ENCODE measurements around the gene SNX4. TPM values are rescaled to one million over a fixed set of nuclear protein-coding genes. Genes with fewer than 3 reads are reported as not detected.
"Not testable (repeated sequence)": the region's sequence is repeated elsewhere in the genome, so short reads cannot be mapped to it uniquely, and the experiment has no call there.

The SNX4 gene
- polyA plus RNA-seq, 1 donor from 2014 or later, result 180 TPM

DNA sequence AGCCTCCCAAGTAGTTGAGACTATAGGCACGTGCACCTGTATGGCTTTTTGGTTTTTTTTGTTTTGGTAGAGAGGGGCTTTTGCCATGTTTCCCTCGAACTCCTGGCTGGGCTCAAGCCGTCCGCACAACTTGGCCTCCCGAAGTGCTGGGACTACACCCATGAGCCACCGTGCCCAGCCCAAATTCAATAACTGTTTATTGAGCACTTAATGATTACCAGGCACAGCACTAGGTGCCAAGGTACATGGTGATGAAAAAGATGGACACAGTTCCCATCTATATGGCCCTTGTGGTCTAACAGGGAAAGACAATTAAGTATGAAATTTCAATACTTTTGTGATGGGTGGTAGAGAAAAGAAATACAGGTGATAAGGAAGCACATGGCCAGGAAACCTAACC lies 109.1 kb downstream of the SNX4 start:
- no peaks in the 10 kb centered on the region for H3F3A ChIP-seq (ENCODE audit: insufficient read depth, low read length, poor library complexity, severe bottlenecking)
- H3K36me3 ChIP-seq (ENCODE audit: insufficient read depth, low read length), result no peaks in the 10 kb centered on the region
- no peak overlapping the region for H3K9ac ChIP-seq (ENCODE audit: low read length)
- no peaks in the 10 kb centered on the region for H3K27me3 ChIP-seq (ENCODE audit: insufficient read depth, low read depth, low read length)
- no peak overlapping the region for H3K4me3 ChIP-seq (ENCODE audit: low read length)
- no peaks in the 10 kb centered on the region for H3K79me2 ChIP-seq (replicated peaks; ENCODE audit: insufficient read depth, low read length)
- H3K9me2 ChIP-seq (ENCODE audit: insufficient read depth, low read length), result no peaks in the 10 kb centered on the region
- TF ChIP-seq, protein P1, sequence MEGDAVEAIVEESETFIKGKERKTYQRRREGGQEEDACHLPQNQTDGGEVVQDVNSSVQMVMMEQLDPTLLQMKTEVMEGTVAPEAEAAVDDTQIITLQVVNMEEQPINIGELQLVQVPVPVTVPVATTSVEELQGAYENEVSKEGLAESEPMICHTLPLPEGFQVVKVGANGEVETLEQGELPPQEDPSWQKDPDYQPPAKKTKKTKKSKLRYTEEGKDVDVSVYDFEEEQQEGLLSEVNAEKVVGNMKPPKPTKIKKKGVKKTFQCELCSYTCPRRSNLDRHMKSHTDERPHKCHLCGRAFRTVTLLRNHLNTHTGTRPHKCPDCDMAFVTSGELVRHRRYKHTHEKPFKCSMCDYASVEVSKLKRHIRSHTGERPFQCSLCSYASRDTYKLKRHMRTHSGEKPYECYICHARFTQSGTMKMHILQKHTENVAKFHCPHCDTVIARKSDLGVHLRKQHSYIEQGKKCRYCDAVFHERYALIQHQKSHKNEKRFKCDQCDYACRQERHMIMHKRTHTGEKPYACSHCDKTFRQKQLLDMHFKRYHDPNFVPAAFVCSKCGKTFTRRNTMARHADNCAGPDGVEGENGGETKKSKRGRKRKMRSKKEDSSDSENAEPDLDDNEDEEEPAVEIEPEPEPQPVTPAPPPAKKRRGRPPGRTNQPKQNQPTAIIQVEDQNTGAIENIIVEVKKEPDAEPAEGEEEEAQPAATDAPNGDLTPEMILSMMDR (IDR thresholded peaks at IDR 0.05; ENCODE audit: poor library complexity, severe bottlenecking), result no peak
- TF ChIP-seq SMC3 (conservative IDR thresholded peaks at IDR 0.05; ENCODE audit: poor library complexity) (no peak), EZH2 (IDR thresholded peaks at IDR 0.05; ENCODE audit: borderline replicate concordance, insufficient read depth, low read length, poor library complexity, severe bottlenecking) (no peak), TAF1 (IDR thresholded peaks at IDR 0.05; ENCODE audit: low read depth) (no peak), MXI1 (conservative IDR thresholded peaks at IDR 0.05; ENCODE audit: poor library complexity, severe bottlenecking) (no peak), POLR2AphosphoS5 (IDR thresholded peaks at IDR 0.05) (no peak), RAD21 (conservative IDR thresholded peaks at IDR 0.05) (no peak)
- TF ChIP-seq, protein P2, sequence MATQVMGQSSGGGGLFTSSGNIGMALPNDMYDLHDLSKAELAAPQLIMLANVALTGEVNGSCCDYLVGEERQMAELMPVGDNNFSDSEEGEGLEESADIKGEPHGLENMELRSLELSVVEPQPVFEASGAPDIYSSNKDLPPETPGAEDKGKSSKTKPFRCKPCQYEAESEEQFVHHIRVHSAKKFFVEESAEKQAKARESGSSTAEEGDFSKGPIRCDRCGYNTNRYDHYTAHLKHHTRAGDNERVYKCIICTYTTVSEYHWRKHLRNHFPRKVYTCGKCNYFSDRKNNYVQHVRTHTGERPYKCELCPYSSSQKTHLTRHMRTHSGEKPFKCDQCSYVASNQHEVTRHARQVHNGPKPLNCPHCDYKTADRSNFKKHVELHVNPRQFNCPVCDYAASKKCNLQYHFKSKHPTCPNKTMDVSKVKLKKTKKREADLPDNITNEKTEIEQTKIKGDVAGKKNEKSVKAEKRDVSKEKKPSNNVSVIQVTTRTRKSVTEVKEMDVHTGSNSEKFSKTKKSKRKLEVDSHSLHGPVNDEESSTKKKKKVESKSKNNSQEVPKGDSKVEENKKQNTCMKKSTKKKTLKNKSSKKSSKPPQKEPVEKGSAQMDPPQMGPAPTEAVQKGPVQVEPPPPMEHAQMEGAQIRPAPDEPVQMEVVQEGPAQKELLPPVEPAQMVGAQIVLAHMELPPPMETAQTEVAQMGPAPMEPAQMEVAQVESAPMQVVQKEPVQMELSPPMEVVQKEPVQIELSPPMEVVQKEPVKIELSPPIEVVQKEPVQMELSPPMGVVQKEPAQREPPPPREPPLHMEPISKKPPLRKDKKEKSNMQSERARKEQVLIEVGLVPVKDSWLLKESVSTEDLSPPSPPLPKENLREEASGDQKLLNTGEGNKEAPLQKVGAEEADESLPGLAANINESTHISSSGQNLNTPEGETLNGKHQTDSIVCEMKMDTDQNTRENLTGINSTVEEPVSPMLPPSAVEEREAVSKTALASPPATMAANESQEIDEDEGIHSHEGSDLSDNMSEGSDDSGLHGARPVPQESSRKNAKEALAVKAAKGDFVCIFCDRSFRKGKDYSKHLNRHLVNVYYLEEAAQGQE (IDR thresholded peaks at IDR 0.05; ENCODE audit: borderline replicate concordance), result no peak
- H2AFZ ChIP-seq (ENCODE audit: low read depth, low read length), result no peak overlapping the region
- no peak overlapping the region for H3K4me2 ChIP-seq (ENCODE audit: low read length)
- H3K9me3 ChIP-seq (ENCODE audit: low read length), result no peaks in the 10 kb centered on the region
- H4K20me1 ChIP-seq (ENCODE audit: insufficient read depth), result no peaks in the 10 kb centered on the region
- no peak overlapping the region for H3K27ac ChIP-seq (ENCODE audit: low read length)

DNA sequence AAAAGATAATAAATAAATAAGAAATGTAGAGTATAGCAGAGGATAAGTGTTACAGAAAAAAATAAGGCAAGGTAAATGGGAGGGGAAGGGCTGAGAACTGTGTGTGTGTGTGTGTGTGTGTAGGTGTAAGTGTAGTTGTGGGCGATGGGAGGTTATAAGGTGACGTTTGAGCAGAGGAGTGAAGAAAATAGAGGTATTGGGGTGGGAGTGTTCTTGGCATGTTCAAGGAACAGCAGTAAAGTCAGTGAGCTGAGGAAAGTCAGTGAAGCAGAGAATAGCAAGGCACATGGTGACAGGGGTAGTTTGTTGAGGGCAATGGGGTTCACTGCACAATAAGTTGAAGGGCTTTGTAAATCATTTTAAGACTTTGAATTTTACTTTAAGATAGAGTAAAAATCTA lies 113.9 kb downstream of the SNX4 start:
- Histone ChIP-seq H3K79me2 (replicated peaks; ENCODE audit: insufficient read depth, low read length) (no peaks in the 10 kb centered on the region), H3K27ac (ENCODE audit: low read length) (no peak overlapping the region), H3K9me3 (ENCODE audit: low read length) (no peaks in the 10 kb centered on the region), H2AFZ (ENCODE audit: low read depth, low read length) (no peak overlapping the region), H3K27me3 (ENCODE audit: insufficient read depth, low read depth, low read length) (no peaks in the 10 kb centered on the region), H3K4me2 (ENCODE audit: low read length) (no peak overlapping the region), H3F3A (ENCODE audit: insufficient read depth, low read length, poor library complexity, severe bottlenecking) (no peaks in the 10 kb centered on the region), H3K4me3 (ENCODE audit: low read length) (no peak overlapping the region), H4K20me1 (ENCODE audit: insufficient read depth) (no peaks in the 10 kb centered on the region), H3K9me2 (ENCODE audit: insufficient read depth, low read length) (no peaks in the 10 kb centered on the region), H3K36me3 (ENCODE audit: insufficient read depth, low read length) (no peaks in the 10 kb centered on the region), H3K9ac (ENCODE audit: low read length) (no peak overlapping the region)
- TF ChIP-seq TAF1 (IDR thresholded peaks at IDR 0.05; ENCODE audit: low read depth) (no peak), POLR2AphosphoS5 (IDR thresholded peaks at IDR 0.05) (no peak), RAD21 (conservative IDR thresholded peaks at IDR 0.05) (no peak), EZH2 (IDR thresholded peaks at IDR 0.05; ENCODE audit: borderline replicate concordance, insufficient read depth, low read length, poor library complexity, severe bottlenecking) (no peak), MXI1 (conservative IDR thresholded peaks at IDR 0.05; ENCODE audit: poor library complexity, severe bottlenecking) (no peak), SMC3 (conservative IDR thresholded peaks at IDR 0.05; ENCODE audit: poor library complexity) (no peak), EP300 (conservative IDR thresholded peaks at IDR 0.05; ENCODE audit: poor library complexity, severe bottlenecking) (no peak)
- TF ChIP-seq, protein P2 (IDR thresholded peaks at IDR 0.05; ENCODE audit: borderline replicate concordance), result no peak
- TF ChIP-seq, protein P1 (IDR thresholded peaks at IDR 0.05; ENCODE audit: poor library complexity, severe bottlenecking), result no peak

DNA sequence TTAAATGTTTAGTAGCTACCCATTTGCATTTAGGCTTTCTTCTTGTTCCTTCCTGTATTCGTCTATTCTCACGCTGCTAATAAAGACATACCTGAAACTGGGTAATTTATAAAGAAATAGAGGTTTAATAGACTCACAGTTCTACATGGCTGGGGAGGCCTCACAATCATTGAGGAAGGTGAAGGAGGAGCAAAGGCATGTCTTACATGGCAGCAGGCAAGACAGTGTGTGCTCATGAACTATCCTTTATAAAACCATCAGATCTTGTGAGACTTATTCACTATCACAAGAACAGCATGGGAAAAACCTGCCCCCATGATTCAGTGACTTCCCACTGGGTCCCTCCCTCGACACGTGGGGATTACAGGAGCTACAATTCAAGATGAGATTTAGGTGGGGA lies 114.5 kb downstream of the SNX4 start:
- not testable (repeated sequence) for H3K4me3 ChIP-seq (ENCODE audit: low read length); H3F3A ChIP-seq (ENCODE audit: insufficient read depth, low read length, poor library complexity, severe bottlenecking); H3K27ac ChIP-seq (ENCODE audit: low read length); H2AFZ ChIP-seq (ENCODE audit: low read depth, low read length); H3K27me3 ChIP-seq (ENCODE audit: insufficient read depth, low read depth, low read length); H3K4me2 ChIP-seq (ENCODE audit: low read length); H3K36me3 ChIP-seq (ENCODE audit: insufficient read depth, low read length); H3K9ac ChIP-seq (ENCODE audit: low read length); H3K9me3 ChIP-seq (ENCODE audit: low read length); H4K20me1 ChIP-seq (ENCODE audit: insufficient read depth); H3K79me2 ChIP-seq (replicated peaks; ENCODE audit: insufficient read depth, low read length); H3K9me2 ChIP-seq (ENCODE audit: insufficient read depth, low read length)
